GM19395 (cell line): ENCODE results near the gene MIGA2.
"Not testable (repeated sequence)": the region's sequence is repeated elsewhere in the genome, so short reads cannot be mapped to it uniquely, and the experiment has no call there.

ENCODE experiments used
- ATAC-seq: cut with Tn5 transposase; IDR thresholded peaks from one replicate; pipeline ENCODE4 v1.9.1; 2021; ENCODE audit warnings: mild to moderate bottlenecking, moderate library complexity; ENCODE audit not compliant: unreplicated experiment

The MIGA2 gene, protein sequence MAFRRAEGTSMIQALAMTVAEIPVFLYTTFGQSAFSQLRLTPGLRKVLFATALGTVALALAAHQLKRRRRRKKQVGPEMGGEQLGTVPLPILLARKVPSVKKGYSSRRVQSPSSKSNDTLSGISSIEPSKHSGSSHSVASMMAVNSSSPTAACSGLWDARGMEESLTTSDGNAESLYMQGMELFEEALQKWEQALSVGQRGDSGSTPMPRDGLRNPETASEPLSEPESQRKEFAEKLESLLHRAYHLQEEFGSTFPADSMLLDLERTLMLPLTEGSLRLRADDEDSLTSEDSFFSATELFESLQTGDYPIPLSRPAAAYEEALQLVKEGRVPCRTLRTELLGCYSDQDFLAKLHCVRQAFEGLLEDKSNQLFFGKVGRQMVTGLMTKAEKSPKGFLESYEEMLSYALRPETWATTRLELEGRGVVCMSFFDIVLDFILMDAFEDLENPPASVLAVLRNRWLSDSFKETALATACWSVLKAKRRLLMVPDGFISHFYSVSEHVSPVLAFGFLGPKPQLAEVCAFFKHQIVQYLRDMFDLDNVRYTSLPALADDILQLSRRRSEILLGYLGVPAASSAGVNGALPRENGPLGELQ

DNA sequence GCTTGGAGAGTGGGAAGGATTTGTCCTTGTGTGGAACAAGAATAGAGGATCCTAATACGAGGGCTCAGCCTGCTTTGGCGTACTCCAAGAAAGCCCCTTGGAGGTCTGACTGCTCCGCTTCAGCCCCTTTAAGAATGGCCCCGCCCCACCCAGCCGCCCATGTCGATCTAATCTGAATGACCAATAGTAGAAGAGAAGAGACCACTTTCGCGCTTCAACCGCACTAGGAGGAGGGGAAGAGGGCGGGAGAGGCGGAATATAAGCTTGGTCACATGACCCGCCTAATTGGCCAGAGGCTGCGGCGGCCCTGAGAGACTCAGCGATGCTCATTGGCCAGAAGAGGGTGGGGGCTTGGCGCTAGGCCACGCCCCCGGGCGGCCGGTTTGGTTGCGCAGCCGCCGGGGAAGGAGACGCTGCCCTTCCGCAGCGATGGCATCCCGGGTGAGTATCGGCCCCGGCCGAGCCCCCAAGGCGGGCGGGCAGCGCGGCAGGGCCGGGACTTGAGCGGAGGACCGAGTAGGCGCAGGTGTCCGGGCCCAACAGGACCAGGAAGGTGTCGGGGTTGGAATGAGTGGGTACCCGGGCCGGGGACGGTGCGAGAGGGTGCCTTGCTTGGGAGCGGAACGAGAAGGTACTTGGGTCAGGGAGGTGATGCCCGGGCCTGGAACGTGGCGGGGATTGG is at the start of gene MIGA2:
Gene MIGA2 (plus strand): TSS at position 386 of the 682 bp plus-strand sequence. CDS start 3,969 bp downstream, outside the sequence.
- ATAC-seq: peak; percentile 93

DNA sequence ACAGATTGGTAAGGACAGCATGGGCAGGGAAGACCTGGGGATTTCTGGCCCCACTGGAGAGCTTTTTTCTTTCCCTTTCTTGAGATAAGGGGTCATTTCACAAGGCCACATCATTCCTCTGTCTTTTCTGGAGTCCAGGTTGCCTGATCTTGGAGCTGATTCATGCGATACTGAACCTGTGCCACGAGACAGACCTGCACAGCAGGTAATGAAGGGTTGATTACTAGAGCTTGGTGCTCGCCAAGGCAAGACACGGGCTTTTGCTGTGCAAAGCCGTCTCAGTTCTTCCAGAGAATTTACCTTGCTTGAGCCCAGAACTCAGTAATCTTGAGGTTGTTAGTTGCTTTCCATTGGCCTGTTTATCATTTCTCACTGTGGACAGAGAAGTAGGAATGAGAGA is 49.8 kb upstream of the MIGA2 start:
- no peak for ATAC-seq

DNA sequence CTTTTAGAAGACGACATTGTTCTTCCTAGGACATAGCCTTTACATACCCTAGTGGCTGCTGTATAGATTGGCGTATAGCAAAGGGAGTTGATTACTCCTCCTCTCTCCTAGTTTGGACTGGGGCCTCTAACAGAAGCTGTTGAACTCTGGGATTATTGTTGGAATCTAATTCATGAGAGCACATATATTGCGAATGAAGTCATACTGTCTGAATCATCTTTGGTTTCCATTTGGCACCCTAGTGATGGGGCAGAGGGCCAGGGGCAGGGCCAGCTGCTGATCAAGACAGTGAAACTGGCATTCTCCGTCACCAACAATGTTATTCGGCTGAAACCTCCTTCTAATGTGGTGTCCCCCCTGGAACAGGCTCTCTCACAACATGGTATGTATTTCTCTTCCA is 48.6 kb upstream of the MIGA2 start:
- ATAC-seq: no peak

DNA sequence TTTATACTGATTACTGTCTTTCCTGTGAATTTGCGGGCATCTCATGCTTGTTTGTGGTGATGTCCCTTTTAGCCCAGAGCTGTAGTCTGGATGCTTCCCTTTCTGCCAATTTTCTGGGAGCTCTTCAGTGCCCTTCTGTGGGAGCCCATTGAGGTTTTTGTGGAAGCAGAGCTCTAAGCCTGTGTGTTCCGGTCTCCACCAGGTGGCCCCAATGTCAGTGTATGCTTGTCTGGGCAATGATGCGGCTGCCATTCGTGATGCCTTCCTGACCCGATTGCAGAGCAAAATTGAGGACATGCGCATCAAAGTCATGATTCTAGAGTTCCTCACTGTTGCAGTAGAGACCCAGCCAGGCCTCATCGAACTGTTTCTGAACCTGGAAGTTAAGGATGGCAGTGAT is 43.4 kb upstream of the MIGA2 start:
- no peak for ATAC-seq

DNA sequence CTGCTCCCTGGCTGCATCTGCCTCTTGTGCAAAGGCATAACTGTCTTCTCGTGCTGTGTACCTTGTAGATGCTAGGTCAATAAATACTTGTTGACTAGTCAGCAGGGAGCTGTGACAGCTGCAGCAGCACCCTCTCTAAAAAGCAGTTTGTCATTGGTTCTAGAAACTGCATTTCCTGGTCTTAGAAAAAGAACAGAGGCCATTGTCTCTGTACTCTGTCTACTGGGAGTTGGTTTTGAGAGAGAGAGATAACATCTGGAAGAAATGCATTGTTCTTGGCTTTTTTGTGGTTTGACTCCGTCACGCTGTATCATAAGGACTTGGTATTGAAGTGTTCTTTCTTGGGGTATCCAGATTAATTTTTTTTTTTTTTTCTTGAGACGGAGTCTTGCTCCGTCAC is 40.6 kb upstream of the MIGA2 start:
- no peak for ATAC-seq

DNA sequence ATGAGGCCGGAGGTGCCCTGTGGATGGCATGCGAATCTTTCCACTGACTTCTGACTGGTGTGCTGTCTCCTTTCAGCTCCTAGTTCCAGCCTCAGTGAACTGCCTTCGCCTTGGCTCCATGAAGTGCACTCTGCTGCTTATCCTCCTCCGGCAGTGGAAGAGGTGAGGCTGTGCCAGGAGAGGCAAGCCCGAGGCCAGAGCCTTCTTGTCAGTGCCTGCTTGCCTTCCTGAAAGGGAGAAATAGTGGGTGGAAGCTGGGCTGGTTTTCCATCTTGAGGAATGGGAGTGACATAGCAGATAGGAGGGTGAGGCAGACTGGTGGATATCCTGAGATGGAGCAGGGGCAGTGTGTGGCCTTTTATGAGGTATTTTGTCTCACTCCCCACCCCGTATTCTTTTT is 38.0 kb upstream of the MIGA2 start:
- no peak for ATAC-seq

DNA sequence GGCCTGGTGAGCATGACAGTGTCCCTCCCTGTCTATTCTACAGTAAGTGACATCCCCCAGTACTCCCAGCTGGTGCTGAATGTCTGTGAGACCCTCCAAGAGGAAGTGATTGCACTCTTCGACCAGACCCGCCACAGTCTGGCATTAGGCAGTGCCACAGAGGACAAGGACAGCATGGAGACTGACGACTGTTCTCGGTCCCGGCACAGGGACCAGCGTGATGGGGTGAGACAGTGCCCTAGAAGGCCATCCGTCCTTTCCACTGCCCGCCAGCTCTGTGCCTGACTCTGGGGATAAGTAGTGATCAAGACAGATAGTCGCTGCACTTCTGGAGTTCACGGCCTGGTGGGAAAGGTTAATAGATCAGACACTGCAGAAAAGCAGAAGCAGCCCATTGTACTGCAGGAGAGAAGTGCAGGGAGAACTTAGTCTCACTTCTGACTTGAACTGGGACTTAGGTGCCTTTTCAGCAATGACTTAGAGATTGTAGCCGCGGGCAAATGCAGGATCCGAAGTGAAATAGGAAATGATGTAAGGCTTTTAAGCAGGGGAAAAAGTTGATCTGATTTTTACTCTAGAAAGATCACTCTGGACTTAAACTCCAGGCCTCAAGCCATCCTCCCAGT is 36.7 kb upstream of the MIGA2 start:
- no peak for ATAC-seq

DNA sequence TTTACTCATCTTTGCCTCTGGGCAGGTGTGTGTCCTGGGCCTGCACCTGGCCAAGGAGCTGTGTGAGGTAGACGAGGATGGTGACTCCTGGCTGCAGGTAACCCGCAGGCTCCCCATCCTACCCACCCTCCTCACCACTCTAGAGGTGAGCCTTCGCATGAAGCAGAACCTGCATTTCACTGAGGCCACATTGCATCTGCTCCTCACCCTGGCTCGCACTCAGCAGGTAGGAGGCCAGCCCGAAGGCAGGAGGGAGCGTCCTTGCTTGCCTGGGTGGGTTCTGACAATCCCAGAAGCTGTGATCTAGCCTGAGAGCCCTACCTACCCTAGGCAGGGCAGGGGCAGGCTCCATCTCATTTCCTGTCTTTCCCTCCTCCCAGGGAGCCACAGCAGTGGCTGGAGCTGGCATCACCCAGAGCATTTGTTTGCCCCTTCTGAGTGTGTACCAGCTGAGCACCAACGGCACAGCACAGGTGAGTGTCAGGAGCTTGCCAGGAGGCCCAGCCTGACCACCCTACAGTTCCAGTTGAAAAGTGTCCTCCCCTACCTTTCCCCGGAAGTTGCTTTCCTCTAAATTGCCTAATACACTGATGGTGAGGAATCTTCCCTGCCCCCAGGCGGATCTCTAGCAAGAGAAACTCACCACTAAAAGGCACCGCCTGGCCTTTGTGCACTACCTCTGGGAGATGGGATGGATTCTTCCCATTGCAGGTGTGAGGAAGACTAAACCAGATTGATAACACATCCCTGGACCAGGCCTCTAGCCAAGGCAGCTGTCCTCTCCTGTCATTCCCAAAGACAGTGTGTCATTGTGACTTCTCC is 34.7 kb upstream of the MIGA2 start:
- ATAC-seq: no peak

DNA sequence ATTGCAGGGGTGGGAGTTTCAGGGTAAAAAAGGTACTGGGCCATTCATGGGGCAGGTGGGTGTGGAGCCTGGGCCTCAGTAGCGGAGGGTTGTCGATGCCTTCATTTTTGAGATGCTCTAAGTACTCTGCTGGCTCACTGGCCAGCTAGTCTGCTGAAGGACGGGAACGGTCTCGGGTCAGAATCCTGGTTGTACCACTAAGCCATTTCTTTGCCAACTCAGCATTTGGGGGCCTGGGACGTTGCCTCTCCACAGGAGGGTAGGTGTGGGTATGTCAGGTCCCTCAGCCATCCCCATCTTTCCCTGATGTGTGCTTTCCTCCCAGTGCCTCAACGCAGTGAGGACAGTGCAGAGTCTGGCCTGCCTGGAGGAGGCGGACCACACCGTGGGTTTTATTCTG is 33.4 kb upstream of the MIGA2 start:
- ATAC-seq: no peak

DNA sequence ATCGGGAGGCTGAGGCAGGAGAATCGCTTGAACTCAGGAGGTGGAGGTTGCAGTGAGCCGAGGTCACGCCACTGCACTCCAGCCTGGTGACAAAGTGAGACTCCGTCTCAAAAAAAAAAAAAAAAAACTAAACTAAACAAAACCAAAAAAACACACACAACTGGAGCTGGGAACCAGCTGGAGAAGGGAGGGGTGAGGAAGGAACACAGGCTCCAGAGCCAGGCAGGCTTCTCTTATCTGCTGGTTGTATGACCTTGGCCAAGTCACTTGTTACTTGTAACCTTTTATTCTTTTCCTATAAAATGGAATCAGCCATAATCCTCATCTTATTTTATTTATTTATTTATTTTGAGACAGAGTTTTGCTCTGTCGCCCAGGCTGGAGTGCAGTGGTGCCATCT is 32.3 kb upstream of the MIGA2 start:
- ATAC-seq: not testable (repeated sequence)

DNA sequence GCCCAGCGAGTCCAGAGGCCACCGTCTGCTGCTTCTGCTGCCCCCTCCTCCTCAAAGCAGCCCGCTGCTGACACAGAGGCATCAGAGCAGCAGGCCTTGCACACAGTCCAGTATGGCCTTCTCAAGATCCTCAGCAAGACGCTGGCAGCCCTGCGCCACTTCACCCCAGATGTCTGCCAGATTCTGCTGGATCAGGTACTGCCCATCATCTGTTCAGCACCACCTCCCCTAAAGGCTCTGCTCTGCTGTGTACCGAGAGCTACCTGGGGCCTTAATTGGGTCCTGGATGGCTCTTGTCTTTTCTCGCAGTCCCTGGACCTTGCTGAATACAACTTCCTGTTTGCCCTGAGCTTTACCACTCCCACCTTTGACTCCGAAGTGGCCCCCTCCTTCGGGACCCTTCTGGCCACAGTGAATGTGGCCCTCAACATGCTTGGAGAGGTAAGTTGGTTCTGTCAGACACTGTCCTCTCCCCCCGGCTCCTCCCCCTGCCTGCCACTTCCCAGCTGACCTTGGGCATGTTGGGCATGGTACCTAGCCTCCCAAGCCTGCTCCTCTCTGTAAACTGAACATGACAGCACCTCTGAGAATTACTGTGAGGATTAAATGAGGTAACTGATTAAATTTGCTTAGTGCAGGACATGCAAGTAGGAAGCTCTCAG is 31.0 kb upstream of the MIGA2 start:
- ATAC-seq: no peak

DNA sequence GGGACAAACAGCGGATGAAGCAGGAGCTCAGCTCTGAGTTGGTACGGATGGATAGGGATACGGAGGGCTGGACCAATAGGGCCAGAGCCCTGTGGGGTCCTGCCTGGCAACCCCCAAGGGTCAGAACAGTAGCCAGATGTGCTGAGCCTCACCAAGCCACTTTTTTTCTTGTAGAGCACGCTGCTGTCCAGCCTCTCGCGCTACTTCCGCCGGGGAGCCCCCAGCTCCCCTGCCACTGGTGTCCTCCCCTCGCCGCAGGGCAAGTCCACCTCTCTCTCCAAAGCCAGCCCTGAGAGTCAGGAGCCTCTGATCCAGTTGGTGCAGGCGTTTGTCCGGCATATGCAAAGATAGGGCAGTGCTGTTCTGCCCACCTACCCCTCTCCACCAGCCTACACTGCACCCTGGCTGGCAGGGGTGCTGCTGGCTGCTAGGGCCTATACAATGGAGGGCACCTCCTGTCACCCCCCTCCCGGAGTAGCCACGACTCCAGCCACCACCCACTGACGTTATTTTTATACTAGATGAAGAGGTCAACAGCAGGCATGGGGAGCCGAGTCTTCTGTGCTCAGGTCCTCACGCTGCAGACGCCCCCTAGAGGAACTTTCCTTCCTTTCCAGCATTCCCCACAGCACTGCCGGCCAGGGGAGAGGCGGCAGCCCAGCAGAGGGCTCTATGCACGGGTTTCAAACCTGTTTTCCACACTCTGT is 29.9 kb upstream of the MIGA2 start:
- ATAC-seq: no peak

DNA sequence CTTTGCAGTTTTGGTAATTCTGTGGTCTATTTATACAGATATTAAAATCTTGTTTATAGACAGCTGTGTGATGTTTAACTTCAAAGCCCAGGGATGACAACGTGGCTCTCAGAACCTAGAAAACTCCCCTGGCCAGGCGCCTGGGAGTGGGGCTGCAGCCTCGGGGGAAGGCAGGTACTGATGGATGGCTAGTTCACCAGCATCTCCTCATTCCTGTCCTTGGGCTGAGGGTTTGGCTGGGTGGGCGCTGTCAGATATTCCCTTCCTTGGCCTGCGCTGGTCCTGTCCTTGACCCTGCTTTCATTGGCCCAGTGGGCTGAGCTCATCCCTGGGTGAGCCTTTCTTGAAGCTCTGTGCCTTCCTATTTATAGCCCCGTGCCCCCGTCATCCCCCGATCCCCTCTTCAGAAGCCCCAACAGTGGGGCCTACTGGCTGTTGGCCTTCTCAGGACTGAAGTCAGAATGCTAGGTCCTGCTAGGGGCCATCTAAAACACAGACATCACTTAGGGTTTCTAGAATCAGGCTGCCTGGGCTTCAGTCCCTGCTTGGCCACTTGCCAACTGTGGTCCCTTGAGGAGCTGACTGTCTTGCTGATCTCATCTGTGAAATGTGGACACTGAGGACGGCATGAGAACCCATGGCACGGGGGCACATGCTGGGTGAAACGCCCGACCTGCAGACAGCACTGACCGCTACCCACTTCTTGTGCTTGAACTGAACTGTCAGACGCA is 29.2 kb upstream of the MIGA2 start:
- ATAC-seq: no peak

DNA sequence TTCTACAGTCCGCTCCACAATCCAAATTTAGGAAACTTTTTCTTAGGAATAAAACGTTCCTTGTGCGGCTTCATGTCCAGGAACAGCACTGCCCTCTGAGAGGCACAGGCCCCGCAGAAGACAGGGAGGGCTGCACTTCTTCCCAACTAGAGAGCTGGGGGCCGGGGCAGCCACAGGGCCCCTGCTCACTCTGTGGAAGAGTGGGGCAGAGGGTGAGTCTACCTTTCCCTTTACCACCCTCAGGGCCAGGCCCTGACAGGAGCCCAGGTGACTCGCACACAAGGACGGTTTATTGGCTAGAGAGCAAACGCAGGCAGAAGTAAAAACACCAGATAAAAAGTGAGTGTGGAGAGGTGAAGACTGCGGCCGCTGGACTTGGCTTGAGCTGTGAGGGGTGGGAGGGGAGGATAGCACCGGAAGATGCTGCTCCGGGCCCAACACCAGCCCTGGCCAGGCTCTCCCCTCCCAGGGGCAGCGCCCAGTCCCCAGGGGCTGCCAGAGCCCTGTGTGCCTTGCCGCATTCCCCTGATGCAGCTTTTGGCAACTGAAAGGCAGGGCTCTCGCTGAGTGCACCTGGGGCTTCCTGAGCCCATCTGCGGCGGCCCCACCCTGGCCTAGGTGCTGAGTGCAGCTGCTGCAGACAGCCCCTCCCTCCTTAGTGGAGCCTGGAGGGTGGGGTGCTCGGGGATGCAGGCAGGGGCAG is 28.5 kb upstream of the MIGA2 start:
- no peak for ATAC-seq

DNA sequence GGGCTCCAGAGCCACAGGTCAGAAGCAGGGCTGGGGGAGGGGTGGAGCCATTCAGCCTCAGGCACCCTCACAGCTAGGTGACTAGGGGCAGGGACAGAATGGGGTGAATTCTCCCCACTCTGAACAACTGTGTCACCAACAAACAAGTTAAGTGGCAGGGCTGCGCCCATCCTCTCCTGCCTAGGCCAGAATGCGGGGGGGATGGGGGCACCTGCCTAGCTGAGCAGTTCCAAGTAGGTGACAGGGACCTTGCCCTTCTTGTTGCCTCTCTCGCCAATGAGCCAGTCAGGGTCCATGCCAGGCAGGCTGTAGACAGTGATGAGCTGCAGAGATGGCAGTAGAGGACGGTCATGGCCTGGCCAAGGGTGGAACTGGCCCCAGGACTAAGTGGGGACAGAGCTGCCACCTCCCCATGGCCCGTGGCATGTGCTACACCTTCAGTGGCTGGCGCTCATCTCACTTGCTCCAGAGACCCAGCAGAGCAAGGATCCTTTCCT is 27.9 kb upstream of the MIGA2 start:
- ATAC-seq: no peak

DNA sequence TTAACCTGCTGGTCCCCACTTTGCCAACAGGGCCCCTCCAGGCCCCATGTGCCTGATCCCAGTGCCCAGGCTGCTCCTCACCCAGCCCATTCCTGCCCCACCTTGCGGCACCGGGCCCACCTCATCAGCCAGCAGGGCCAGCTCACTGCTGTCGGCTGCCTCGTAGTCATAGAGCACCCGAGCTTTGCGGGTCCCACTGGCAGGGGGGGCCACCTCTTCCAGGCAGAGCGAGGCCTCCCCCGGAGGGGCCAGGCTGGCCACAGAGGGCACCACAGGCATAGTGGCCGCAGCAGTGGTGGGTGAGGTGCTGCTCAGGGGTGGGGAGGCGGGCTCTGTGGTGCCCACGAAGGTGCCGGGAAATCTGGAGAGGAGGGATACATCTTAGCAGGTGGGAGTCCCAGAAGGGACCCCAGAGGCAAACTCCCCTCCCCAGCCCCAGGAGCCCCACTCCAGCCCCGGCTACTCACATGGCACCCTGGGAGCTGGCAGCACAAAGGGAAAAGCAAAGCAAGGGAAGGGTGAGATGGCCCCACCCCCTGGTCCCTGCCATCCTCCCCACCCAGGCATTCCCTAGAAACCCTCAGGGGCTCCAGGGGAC is 27.3 kb upstream of the MIGA2 start:
- ATAC-seq: no peak

DNA sequence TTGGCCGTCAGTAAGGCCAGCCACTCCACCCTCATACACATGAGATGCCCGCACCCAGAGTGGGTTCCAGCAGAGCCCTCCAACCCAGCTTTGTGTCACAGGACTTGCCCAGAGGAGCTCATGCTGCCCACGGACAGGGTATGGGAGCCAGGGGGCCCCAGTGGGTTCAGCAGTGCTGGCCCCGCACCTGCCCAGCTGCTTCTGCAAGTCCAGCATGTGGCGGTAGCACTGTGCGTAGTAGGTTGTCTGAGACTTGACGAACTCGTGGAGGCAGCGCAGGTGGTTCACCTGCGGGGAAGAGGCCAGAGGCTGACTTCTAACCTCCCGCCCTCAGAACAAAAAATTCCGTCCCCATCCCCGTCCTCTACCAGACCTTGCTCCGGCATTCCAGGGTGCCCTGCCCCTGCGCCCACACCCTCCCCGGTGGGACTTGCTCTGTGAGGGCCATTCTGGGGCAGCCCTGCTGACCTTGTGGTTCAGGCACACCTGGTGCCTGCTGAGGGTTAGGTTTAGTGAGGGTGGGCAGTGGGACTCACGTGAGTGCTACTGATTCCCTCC is 26.8 kb upstream of the MIGA2 start:
- no peak for ATAC-seq
